Endodermal cell (in vitro differentiated cells): ENCODE data around the gene ARMC3. TPM values are rescaled to one million over a fixed set of nuclear protein-coding genes. Genes with fewer than 3 reads are reported as not detected.
"Not testable (repeated sequence)": the region's sequence is repeated elsewhere in the genome, so short reads cannot be mapped to it uniquely, and the experiment has no call there.

Experiments
- DNase-seq: peaks from one replicate; pipeline ENCODE4 v3.0.0-alpha.2; 2017
- H3K27ac ChIP-seq: 2 replicates; pipeline ENCODE4 v1.5.1; 2013; ENCODE audit warnings: mild to moderate bottlenecking, low read depth, low read length, moderate library complexity
- H3K27me3 ChIP-seq: 2 replicates; pipeline ENCODE4 v1.6.1; 2013; ENCODE audit warnings: mild to moderate bottlenecking, low read length, moderate library complexity; ENCODE audit not compliant: insufficient read depth, control insufficient read depth, poor library complexity, severe bottlenecking
- H3K36me3 ChIP-seq: 2 replicates; pipeline ENCODE4 v1.7.0; 2013; ENCODE audit warnings: mild to moderate bottlenecking, low read length, moderate library complexity; ENCODE audit not compliant: control insufficient read depth, insufficient read depth
- H3K4me1 ChIP-seq: one replicate; pipeline ENCODE4 v1.7.0; 2013; ENCODE audit warnings: low read length; ENCODE audit not compliant: control insufficient read depth, insufficient read depth
- H3K4me3 ChIP-seq: 2 replicates; pipeline ENCODE4 v1.5.1; 2013; ENCODE audit warnings: mild to moderate bottlenecking, low read length, moderate library complexity
- H3K9ac ChIP-seq: 2 replicates; pipeline ENCODE4 v1.6.1; 2013; ENCODE audit warnings: mild to moderate bottlenecking, low read length, moderate library complexity; ENCODE audit not compliant: poor library complexity, severe bottlenecking; ENCODE audit errors: extremely low read depth
- H3K9me3 ChIP-seq: 2 replicates; pipeline ENCODE4 v1.6.1; 2013; ENCODE audit warnings: mild to moderate bottlenecking, low read length, moderate library complexity; ENCODE audit not compliant: control insufficient read depth
- H3K27ac Mint-ChIP-seq: 2 replicates; pipeline ENCODE4 v1.8.0; 2020; ENCODE audit warnings: mixed read lengths
- H3K27me3 Mint-ChIP-seq: 2 replicates; pipeline ENCODE4 v1.8.0; 2021; ENCODE audit warnings: mild to moderate bottlenecking, mixed read lengths; ENCODE audit not compliant: insufficient read depth
- H3K36me3 Mint-ChIP-seq: 2 replicates; pipeline ENCODE4 v1.8.0; 2020; ENCODE audit warnings: low read depth, mixed read lengths
- H3K4me1 Mint-ChIP-seq: 2 replicates; pipeline ENCODE4 v1.8.0; 2020; ENCODE audit warnings: mixed read lengths
- H3K4me3 Mint-ChIP-seq: 2 replicates; pipeline ENCODE4 v1.8.0; 2020; ENCODE audit warnings: mild to moderate bottlenecking, moderate library complexity, mixed read lengths
- H3K9me3 Mint-ChIP-seq: 2 replicates; pipeline ENCODE4 v1.8.0; 2020; ENCODE audit warnings: mild to moderate bottlenecking, mixed read lengths
- WGBS, 2 experiments: methylation state at CpG; one replicate each; pipeline versions ENCODE4 v1.1.5 to v1.1.7; 2013; ENCODE audit warnings: missing lambda C conversion rate in 2 of 2, mixed read lengths in 1 of 2; ENCODE audit not compliant: insufficient coverage in 1 of 2, insufficient read length in 1 of 2; 5-methylcytosine and 5-hydroxymethylcytosine counted together
- total RNA-seq, 2 donors: library from RNA; stranded (reverse); fragmentation: NEBNext Ultra II Directional in 1 of 2; extraction: Animal tissue kit (Norgen Biotek cat#: 25700) in 1 of 2; gene quantifications; 2 replicates in 1 of 2; 3 replicates in 1 of 2; pipeline ENCODE4 v1.2.1, GENCODE V29; 2021
- TF ChIP-seq, protein P1 (sequence below): fragments of 200-600 bp; sonication (generic); conservative IDR thresholded peaks from 2 replicates; pipeline ENCODE4 v1.5.0; 2021; ENCODE audit warnings: antibody characterized with exemption, mild to moderate bottlenecking

ARMC3 gene
- total RNA-seq, 2 donors from 2014 or later = 2.0 to 3.0 TPM

DNA sequence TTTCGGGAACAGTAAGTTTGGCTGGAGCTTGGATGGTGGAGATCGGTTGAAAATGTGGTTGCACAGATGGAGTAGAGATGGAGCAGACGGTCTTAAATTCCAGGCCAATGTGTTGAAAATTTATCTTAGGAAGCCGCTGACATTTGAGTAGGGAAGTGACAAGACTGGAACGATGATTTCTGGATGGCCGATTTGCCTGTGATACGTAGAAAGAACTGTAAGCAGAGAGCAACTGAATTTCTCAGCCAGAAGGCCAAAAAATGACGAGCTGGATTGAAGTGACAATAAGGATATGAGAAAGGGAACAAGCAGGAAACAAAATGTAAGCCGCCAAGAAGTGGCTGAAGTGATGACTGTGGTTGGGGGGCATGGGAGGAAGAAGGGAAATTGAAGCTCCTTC is 687 bp upstream of the ARMC3 start:
- DNase-seq = no peak
- Mint-ChIP-seq H3K4me1 (no peaks in the 10 kb centered on the region), H3K9me3 (no peaks in the 10 kb centered on the region), H3K27me3 (peaks cover 26% of the 10 kb centered on the region), H3K4me3 (no peak overlapping the region), H3K27ac (no peak overlapping the region), H3K36me3 (no peaks in the 10 kb centered on the region)
- no peaks in the 10 kb centered on the region for H3K9me3 ChIP-seq
- no peaks in the 10 kb centered on the region for H3K4me1 ChIP-seq
- no peak overlapping the region for H3K27ac ChIP-seq
- H3K36me3 ChIP-seq = no peaks in the 10 kb centered on the region
- peak overlapping the region; percentile 84 for H3K4me3 ChIP-seq
- no peak overlapping the region for H3K9ac ChIP-seq
- 89 to 93% methylated on average over 9 of the region's 9 CpGs for WGBS, 2 experiments
- TF ChIP-seq, protein P1, sequence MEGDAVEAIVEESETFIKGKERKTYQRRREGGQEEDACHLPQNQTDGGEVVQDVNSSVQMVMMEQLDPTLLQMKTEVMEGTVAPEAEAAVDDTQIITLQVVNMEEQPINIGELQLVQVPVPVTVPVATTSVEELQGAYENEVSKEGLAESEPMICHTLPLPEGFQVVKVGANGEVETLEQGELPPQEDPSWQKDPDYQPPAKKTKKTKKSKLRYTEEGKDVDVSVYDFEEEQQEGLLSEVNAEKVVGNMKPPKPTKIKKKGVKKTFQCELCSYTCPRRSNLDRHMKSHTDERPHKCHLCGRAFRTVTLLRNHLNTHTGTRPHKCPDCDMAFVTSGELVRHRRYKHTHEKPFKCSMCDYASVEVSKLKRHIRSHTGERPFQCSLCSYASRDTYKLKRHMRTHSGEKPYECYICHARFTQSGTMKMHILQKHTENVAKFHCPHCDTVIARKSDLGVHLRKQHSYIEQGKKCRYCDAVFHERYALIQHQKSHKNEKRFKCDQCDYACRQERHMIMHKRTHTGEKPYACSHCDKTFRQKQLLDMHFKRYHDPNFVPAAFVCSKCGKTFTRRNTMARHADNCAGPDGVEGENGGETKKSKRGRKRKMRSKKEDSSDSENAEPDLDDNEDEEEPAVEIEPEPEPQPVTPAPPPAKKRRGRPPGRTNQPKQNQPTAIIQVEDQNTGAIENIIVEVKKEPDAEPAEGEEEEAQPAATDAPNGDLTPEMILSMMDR = no peak
- peaks cover 32% of the 10 kb centered on the region for H3K27me3 ChIP-seq

DNA sequence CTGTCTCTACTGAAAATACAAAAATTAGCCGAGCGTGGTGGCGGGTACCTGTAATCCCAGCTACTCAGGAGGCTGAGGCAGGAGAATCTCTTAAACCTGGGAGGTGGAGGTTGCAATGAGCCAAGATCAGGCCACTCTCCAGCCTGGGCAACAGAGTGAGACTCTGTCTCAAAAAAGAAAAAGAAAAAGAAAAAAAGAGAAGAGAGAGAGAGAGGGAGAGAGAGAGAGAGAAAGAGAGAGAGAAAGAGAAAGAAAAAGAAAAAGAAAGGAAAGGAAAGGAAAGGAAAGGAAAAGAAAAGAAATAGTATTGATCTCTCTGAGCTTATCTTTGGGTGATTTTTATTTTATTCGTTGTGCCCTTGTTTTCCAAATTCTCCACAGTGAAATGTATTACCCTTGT is 1.2 kb downstream of the ARMC3 start:
- H3K27ac ChIP-seq, H3K9ac ChIP-seq, H3K4me3 ChIP-seq, H3K27ac Mint-ChIP-seq, H3K9me3 Mint-ChIP-seq, H3K4me3 Mint-ChIP-seq, H3K4me1 ChIP-seq, H3K9me3 ChIP-seq, H3K36me3 ChIP-seq, H3K4me1 Mint-ChIP-seq, DNase-seq, H3K36me3 Mint-ChIP-seq: not testable (repeated sequence)
- H3K27me3 Mint-ChIP-seq = peaks cover 23% of the 10 kb centered on the region
- WGBS, 2 experiments = 87 to 100% methylated on average over 1 to 4 of the region's 4 CpGs
- H3K27me3 ChIP-seq = peaks cover 32% of the 10 kb centered on the region

DNA sequence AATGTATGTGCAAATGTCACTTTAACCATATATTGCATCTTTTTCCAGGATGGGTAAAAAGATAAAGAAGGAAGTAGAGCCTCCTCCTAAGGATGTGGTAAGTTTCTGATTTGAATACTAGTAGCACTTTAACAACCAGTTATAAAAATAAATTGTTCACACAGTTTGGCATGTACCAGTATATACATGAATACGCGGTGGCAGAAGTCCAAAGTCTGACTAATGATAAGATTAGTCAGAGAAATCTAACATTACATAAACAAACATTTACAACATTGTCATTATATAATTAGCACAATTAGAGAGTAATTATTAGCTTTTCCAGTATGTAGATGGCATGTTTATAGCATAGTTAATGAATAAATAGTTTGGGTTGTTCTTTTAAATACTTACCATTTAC is 4.1 kb downstream of the ARMC3 start:
- Mint-ChIP-seq H3K4me3 (no peak overlapping the region), H3K27me3 (peaks cover 23% of the 10 kb centered on the region), H3K27ac (no peak overlapping the region), H3K4me1 (no peaks in the 10 kb centered on the region), H3K36me3 (no peaks in the 10 kb centered on the region), H3K9me3 (no peaks in the 10 kb centered on the region)
- Histone ChIP-seq H3K36me3 (no peaks in the 10 kb centered on the region), H3K27ac (no peak overlapping the region), H3K9ac (no peak overlapping the region), H3K9me3 (no peaks in the 10 kb centered on the region), H3K4me1 (no peaks in the 10 kb centered on the region), H3K4me3 (no peak overlapping the region), H3K27me3 (peaks cover 11% of the 10 kb centered on the region)
- no CpG with 5 or more reads among the region's 2 CpGs for WGBS, 2 experiments
- TF ChIP-seq, protein P1 = no peak
- DNase-seq = no peak
